GM19351 (cell line): ENCODE results near the gene LIX1.
"Not testable (repeated sequence)": the region's sequence is repeated elsewhere in the genome, so short reads cannot be mapped to it uniquely, and the experiment has no call there.

Source experiments
- ATAC-seq: cut with Tn5 transposase; IDR thresholded peaks from one replicate; pipeline ENCODE4 v1.9.1; 2021; ENCODE audit warnings: mild to moderate bottlenecking, moderate library complexity; ENCODE audit not compliant: unreplicated experiment

Gene LIX1

DNA sequence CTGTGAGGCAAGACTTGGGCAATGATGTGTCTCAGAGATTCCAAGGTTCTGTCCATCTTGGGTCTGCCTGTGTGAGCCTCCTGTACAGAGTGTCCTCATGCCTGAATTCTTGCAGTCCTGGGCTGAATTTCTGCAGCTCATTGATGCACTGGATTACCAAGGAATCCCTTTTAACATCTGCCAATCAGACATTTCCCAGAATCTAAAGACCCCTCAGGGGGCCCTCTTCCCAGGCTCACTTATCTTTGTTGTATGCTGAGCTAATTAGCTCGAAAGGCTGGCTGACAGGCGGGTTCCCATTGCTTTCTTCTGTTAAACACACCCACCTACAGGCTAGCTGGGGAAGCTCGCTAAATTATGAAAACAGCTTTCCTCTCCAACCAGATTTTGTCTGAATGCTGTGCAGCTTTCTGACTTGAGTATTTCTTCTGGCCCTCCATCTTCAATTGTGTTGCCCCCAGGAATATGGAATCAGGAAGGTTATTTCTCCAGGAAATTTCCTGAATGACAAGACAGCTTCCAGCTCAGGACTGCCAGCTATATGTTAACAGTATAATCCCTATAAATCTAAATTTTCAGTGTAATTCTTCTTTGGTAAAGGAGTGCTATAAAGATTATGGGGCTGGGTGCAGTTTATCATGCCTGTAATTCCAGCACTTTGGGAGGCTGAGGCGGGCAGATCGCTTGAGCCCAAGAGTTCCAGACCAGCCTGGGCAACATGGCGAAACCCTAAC, at the start of gene LIX1:
Gene LIX1 (minus strand): TSS at position 91 of the 734 bp plus-strand sequence. CDS start 35 bp downstream, at position 56.
- peak; percentile 97 for ATAC-seq

DNA sequence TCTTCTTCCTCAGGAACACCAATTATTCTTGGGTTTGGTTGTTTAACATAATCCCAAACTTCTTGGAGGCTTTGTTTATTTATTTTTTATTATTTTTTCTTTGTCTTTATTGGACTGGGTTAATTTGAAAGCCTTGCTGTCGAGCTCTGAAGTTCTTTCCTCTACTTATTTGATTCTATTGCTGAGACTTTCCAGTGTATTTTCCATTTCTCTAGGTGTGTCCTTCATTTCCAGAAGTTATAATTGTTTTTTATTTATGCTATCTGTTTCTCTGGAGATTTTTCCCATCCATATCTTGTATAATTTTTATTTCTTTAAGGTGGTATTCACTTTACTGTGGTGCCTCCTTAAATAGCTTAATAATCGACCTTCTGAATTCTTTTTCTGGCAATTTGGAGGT, 49.5 kb upstream of the LIX1 start:
- ATAC-seq, result no peak

DNA sequence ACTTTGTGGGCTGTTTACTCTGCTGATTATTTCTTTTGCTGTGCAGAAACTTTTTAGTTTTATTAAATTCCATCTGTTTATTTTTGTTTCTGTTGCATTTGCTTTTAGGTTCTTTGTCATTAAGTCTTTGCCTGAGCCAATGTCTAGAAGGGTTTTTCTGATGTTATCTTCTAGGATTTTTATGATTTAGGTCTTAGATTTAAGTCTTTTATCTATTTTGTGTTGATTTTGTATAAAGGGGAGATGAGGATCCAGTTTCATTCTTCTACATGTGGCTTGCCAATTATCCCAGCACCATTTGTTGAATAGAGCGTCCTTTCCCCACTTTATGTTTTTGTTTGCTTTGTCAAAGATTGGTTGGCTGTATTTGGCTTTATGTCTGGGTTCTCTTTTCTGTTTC, 47.1 kb upstream of the LIX1 start:
- ATAC-seq, result not testable (repeated sequence)

DNA sequence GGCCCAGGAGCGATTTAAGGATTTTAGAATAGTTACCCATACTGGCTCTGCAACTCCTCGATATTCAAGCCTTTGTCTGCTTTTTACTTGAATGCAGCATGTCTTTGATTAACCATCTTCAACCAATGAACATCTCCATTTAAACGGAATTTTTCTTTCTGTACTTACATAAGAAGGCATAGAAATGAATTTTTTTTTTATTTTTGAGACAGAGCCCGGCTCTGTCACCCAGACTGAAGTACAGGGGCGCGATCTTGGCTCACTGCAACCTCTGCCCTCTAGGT, 41.5 kb upstream of the LIX1 start:
- no peak for ATAC-seq

DNA sequence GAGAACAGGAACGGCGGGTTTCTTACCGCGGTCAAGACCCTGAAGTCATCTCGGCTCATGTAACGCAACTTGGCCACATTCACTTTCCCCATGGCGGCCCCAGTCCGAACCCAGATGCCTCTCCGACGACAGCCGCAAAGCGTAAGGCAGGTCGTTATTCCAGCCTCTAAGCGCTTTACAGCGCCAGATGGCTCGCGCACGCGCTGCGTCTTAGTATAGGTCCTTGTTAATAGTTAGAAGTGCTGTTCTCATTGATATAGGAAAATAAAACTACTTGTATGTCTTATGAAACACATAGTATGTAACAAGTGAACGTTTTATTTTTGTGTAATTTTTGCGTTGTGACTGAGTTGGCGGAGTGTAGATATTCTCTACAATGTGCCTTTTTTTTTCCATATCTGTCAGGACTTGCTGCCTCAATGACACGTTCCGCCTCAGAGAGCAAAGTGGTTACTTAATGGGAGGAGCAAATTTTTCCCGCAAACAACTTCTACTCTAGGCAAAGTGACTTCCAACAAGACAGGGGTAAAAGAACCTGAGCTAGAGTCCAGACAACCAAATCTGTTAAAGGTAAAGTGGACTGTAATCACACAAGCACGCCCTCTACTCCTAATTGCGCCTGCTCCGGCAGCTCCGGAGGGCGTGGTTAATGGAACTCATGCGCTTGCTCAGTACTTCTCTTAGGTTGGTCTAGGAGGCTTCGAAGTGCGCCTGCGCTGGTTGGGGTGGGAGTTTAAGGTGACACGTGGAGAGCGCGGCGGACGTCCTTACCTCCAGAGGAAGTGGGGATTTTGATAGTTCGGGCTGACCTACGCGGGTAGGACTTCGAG, 40.9 kb upstream of the LIX1 start, which contains the start of gene RIOK2:
Gene RIOK2 (minus strand): TSS at position 148 of the 830 bp plus-strand sequence. CDS start 56 bp downstream, at position 92.
- ATAC-seq, result peak; percentile 89

DNA sequence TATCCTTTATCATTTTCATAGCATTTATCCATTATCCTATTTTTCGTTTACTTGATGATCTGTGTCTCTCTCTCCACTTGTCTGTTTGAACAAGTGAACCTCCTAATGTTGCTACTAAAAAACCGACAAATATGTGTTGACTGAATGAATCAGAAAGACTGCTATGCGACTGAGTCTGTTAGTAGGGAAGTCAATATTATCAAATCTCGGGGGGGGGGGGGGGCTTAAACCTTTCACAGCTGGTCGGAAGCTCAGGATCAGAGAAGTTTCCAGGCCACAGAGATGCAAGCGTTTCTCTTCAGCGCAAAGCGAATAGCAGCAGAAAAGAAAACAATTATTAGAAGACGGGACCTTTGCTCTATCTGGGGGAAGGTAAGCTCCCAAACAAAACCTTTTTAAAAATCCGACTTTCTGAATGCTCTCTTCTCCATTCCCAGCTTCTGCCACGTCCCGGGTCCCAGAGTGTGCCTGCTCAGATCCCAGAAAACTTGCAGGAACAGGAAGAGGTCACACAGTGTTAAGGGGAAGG, 40.2 kb upstream of the LIX1 start:
- no peak for ATAC-seq

DNA sequence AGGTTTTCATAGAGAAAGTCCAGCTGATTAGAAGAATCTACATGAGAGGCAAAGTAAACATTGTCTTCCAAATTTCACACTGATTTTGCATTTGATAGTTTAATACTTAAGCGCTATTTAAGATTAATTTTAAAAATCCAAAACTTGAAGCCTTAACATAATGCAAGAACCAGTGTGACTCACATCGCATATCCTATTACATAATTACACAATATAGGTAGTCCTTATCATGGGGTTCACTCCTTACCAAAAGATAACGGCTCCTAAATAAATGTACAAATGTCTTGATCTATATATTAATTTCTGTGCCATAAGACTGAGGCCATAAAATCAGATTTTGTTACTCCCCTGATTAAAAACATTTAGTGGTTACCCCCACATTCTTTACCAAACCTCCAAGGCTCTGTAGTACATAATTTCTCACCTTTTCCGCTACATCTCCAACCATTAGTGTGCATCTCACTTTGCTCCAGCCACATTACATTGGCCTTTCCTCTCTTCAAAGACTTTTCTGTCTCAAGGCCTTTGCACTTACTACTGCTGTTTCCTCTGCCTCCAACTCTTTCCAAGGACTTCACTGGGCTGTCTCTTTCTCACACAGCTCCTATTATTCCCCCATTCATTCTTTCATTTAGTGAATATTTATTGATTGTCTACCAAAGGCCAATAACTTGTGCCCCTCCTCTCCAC, 39.6 kb upstream of the LIX1 start:
- no peak for ATAC-seq

DNA sequence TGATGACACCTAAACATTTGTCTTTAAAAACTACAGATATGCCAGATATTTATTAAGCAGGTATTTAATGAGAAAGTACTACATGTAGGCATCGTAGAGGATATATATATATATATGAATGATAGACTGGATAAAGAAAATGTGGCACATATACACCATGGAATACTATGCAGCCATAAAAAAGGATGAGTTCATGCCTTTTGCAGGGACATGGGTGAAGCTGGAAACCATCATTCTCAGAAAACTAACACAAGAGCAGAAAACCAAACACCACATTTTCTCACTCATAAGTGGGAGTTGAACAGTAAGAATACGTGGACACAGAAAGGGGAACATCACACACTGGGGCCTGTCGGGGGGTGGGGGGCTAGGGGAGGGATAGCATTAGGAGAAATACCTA, 37.0 kb upstream of the LIX1 start:
- not testable (repeated sequence) for ATAC-seq

DNA sequence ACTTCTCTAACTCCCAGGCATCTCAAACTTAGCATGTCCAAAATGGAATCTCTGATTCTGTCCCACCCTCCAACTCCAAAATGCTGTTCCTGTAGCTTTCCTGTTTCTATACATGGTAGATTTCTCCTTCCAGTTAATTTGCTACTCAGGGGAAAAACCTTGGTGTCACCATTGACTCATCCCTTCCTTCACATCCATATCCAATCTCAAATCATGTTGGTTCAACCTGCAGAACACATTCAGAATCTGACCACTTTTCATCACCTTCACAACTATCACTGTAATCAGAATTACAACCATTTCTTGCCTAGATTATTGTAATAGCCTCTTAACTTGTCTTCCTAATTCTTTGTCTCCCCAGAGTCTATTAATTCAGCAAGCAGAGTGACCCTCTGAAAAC, 29.8 kb upstream of the LIX1 start:
- ATAC-seq, result no peak

DNA sequence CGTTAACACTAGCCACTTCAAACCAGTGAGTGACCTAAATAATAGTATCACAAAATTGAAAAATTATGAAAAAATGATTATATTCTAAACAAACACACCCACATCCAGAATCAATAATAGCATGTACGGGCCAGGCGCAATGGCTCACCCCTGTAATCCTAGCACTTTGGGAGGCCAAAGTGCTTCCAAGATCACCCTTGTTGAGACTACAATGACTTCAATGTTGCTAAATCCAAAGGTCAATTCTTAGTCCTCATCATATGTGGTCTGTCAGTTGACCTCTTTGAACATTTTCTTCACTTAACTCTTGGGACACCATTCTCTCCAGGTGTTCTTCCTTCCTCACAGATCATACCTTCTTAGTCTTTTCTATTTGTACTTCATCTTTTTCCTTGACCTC, 29.3 kb upstream of the LIX1 start:
- ATAC-seq, result no peak

DNA sequence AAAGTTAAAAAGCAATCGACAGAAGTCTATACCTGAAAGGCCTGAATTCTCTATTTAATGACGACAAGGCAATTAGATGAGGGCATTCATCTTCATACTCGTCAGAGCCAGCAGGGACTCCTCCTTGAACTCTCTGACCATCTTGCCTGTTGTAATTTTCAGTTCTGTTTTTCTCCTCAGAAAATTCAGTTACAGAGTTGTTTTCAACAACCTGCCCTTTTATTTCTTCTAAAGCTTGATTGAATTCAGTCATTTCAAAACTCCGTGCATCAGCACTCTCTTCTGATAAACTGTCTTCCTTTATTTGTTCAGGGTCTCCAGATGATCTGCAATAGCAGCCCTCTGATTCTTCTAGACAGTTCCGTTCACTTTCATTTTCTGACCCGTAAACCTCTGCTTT, 25.0 kb upstream of the LIX1 start:
- peak; percentile 89 for ATAC-seq

DNA sequence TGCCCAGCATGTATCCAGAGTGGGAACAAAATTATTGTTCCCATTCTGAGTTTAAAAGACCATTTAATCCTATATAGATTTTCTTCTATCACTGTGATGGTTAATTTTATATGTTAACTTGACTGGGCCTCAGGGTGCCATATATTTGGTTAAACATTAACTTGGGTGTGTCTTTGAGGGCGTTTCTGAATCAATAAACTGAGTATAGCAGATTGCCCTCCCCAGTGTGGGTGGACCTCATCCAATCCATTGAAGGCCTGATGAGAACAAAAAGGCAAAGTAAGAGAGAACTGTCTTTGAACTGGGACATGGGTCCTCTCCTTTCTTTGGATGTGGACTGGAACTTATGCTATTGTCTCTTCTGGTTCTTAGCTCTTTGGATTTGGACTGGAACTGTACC, 23.3 kb upstream of the LIX1 start:
- ATAC-seq, result no peak

DNA sequence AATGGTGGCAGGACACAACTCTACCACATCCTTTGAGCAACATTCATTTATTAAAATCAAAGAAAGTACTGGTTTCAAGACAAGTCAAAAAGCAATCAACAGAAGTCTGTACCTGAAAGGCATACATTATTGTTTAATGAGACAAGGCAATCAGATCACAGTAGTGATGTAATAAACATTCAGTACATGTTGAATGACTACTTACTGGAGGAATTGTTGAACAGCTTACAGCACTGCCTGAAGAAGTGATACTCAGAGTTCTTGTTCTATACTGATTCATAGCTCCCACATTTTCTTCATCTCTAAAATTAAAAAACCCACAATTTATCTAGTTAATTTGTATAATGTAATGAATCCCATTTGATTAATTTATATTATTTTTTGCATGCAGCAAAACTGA, 22.4 kb upstream of the LIX1 start:
- no peak for ATAC-seq

DNA sequence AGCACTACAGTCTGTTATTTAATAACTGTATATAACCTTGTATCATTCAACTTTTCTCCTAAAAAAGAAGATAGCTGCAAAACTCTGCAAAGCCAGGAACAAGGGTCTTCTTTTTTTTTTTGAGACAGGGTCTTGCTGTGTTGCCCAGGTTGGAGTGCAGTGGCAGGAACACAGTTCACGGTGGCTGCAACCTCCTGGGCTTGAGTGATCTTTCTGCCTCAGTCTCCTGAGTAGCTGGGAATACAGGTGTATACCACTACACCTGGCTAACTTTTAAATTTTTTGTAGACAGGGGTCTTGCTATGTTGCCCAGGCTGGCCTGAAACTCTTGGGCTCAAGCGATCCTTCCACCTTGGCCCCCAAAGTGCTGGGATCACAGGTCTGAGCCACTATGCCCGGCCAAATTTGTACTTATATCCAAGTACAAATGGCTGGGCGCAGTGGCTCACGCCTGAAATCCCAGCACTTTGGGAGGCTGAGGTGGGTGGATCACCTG, 21.4 kb upstream of the LIX1 start:
- ATAC-seq, result no peak

DNA sequence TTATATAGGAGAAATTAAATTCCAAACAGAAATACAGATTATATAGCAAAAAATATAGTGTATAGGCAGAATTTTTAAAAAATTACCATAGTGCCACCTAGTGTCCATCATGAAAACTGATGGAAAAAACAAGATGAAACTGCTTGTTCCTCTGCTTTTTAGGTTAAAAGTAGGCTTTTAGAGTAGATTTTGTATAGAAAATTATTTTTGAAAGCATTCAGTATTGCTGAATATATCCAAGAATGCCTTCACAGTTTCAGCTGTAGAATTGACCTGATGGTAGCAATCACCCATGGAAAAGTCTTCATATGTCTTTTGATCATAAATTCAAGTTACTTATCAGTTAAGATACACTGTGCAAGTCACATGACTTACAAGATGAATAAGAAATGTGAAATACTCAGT, 21.0 kb upstream of the LIX1 start:
- no peak for ATAC-seq

DNA sequence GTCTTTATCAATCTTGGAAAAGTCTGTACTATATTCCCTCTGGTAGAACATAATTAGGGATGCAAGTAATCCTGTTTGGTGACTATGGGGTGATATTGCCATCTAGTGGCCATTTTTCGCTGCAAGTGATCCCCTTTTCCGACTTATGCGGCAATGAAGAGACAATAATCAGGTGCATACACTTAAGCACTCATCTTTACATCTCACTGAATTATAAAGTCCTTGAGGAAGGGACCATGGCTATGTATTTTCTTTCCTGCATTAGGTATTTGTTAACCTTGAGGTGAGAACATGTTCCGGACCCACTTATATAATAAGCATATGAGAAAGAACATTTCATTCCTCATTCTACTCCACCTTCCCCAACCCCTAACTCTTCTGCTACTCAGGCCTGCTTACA, 19.6 kb upstream of the LIX1 start:
- ATAC-seq, result peak; percentile 73

DNA sequence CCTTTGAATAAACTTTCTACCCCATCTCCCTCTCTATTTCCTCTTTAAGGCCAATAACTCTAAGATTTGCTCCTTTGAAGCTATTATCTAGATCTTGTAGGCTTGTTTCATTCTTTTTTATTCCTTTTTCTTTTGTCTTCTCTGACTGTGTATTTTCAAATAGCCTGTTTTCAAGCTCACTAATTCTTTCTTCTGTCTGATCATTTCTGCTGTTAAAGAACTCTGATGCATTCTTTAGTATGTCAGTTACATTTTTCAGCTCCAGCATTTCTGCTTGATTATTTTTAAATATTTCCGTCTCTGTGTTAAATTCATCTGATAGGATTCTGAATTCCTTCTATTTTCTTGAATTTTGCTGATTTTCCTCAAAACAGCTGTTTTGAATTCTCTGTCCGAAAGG, 15.3 kb upstream of the LIX1 start:
- no peak for ATAC-seq

DNA sequence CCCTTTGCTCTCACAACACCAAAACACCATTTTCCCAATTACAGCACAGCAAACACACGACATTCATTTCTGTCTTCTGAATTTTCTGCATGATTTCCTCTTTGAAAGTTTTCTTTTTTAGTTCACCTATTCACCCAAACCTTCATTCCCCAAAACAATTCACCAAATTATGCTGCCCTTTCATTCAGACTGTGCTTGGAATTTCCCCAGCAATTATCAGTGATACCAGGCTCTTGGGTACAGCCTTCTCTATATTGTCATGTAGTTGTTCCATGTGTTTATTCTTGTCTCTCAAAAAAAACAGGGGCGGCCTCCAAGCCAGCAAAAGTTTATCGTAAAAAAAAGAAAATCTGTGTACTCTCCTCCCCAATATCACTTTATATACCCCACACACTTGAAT, 9.0 kb upstream of the LIX1 start:
- no peak for ATAC-seq

DNA sequence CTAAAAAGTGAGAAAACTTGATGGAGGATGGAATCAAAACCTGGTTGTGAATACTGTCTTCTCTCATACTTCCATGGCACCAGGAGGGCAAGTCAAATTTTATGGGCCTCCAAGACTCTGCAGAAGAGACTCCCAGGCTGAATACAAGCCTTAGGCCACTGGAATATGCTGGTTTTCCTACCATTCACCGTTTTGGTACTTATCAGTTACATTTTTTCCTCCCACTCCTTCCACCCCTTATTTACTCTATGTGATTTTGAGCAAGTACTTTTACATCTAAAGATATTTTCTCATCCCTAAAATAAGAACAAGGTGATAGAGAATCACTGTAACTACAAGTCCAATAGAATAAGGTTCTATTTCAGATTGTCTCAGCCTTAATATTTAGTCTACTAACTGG, 8.0 kb upstream of the LIX1 start:
- ATAC-seq, result no peak

DNA sequence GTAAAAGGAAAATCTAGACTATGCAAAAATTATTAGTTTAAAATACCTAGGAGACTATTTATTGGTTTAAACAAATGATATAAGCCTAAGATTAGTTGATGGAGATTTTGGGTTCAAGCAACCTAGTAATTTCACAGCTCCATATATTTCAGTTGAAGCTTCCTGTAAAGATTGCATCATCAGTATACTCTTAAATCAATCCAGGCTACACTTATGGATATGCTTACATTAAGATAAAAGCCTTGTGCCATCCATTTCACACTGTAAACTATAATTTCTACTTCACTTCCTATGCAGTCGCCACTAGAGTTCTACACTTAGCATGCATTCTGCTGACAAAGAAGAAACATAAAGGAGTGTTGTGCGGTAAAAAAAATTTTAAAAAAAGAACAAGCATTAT, 7.3 kb upstream of the LIX1 start:
- no peak for ATAC-seq

DNA sequence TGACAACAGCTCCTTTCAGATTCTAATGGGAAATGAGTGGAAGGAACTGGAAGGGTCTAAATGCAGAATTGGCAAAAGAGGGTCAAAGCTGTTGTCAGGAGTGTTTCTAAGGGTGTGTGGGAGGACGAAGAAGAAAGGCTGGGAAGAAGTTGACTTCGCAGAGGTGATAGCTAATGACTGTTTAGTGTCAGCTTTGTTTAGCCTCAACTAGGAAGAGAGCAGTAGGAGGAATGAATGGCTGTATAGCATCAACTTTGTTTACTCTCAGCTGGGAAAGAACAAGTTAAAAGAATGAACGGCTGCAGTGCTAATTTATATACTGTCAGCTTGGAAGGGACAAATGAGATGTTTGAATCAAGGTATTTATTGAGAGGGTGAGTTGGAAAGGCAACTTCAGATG, 5.9 kb upstream of the LIX1 start:
- ATAC-seq, result no peak
